ENCODE data around the gene TMEM234. TPM values are rescaled to one million over a fixed set of nuclear protein-coding genes. Genes with fewer than 3 reads are reported as not detected.

Gene TMEM234
- total and polyA plus RNA-seq, 2 of the 13 experiments (the other 11 are each of a cell fraction or from before 2014, with no cell fraction given), result 6.1 to 9.0 TPM

GRCh38 chr1:32234792-32235191 lies 12.6 kb upstream of the TMEM234 start (continued):
- TF ChIP-seq ZNF512B (CRISPR knock-in tag; IDR thresholded peaks at IDR 0.05; ENCODE audit: borderline replicate concordance), result no peak
- TF ChIP-seq ZNF510 (CRISPR knock-in tag; IDR thresholded peaks at IDR 0.05; ENCODE audit: low read depth), result no peak
- TF ChIP-seq ZNF589 (CRISPR knock-in tag; conservative IDR thresholded peaks at IDR 0.05), result no peak
- TF ChIP-seq PRDM10 (CRISPR knock-in tag; IDR thresholded peaks at IDR 0.05; ENCODE audit: low read depth), result no peak
- no peak for TF ChIP-seq REL (CRISPR knock-in tag; conservative IDR thresholded peaks at IDR 0.05)
- TF ChIP-seq, protein P1, sequence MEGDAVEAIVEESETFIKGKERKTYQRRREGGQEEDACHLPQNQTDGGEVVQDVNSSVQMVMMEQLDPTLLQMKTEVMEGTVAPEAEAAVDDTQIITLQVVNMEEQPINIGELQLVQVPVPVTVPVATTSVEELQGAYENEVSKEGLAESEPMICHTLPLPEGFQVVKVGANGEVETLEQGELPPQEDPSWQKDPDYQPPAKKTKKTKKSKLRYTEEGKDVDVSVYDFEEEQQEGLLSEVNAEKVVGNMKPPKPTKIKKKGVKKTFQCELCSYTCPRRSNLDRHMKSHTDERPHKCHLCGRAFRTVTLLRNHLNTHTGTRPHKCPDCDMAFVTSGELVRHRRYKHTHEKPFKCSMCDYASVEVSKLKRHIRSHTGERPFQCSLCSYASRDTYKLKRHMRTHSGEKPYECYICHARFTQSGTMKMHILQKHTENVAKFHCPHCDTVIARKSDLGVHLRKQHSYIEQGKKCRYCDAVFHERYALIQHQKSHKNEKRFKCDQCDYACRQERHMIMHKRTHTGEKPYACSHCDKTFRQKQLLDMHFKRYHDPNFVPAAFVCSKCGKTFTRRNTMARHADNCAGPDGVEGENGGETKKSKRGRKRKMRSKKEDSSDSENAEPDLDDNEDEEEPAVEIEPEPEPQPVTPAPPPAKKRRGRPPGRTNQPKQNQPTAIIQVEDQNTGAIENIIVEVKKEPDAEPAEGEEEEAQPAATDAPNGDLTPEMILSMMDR (CRISPR knock-in tag; IDR thresholded peaks at IDR 0.05), result peak; percentile 36
- TF ChIP-seq HOXD1 (CRISPR knock-in tag; IDR thresholded peaks at IDR 0.05), result no peak
